IMR-90 (cell line): ENCODE measurements around the gene PAPLN. TPM values are rescaled to one million over a fixed set of nuclear protein-coding genes. Genes with fewer than 3 reads are reported as not detected.
A peak's percentile ranks its signal among the peaks of the same experiment; 100 is the strongest.

Experiments used
- ATAC-seq: fragments of 200-7000 bp; cut with Tn5 transposase; 2 replicates; pipeline ENCODE4 v1.9.1; 2020; ENCODE audit warnings: low read depth, mild to moderate bottlenecking, moderate library complexity
- Bru-seq: library from RNA; stranded (reverse); fragments of 400-500 nt; gene quantifications from one replicate; lab custom pipeline; 2021; lab: Mats Ljungman, UMichigan
- BruChase-seq, 2 experiments: library from RNA; stranded (reverse); fragments of 400-500 nt; gene quantifications; one replicate each; lab custom pipeline; 2021; lab: Mats Ljungman, UMichigan
- BruUV-seq: library from RNA; stranded (reverse); fragments of 400-500 nt; replicated peaks from 2 replicates; lab custom pipeline; 2021; lab: Mats Ljungman, UMichigan
- CTCF ChIA-PET: fragments of 300-600 bp; formaldehyde crosslinking; extraction: SDS; loops from one replicate; lab custom pipeline; 2021; ENCODE audit warnings: antibody characterized with exemption; lab: Yijun Ruan, JAX
- POLR2A ChIA-PET: fragments of 300-600 bp; sonication (Branson Sonifier 250); formaldehyde crosslinking; loops from one replicate; lab custom pipeline; 2022; ENCODE audit warnings: antibody characterized with exemption; ENCODE audit not compliant: unreplicated experiment; lab: Charles Lee
- DNase-seq: peaks from one replicate; pipeline ENCODE4 v3.0.0; 2013
- H2AFZ ChIP-seq: replicated peaks from 2 replicates; pipeline ENCODE3; 2013; ENCODE audit warnings: low read length, mild to moderate bottlenecking; ENCODE audit not compliant: poor library complexity
- H2AK5ac ChIP-seq: 2 replicates; pipeline ENCODE4 v1.6.1; 2013; ENCODE audit warnings: low read depth, low read length, inconsistent platforms
- H2AK9ac ChIP-seq: replicated peaks from 2 replicates; pipeline ENCODE3; 2013; ENCODE audit warnings: mild to moderate bottlenecking, low read depth, low read length, moderate library complexity; ENCODE audit not compliant: poor library complexity
- H2BK120ac ChIP-seq: 2 replicates; pipeline ENCODE4 v1.6.1; 2013; ENCODE audit warnings: low read depth, low read length, inconsistent platforms
- H2BK15ac ChIP-seq: 3 replicates; pipeline ENCODE4 v1.6.1; 2013; ENCODE audit warnings: low read depth, low read length, inconsistent platforms
- H2BK20ac ChIP-seq: 2 replicates; pipeline ENCODE4 v1.6.1; 2013; ENCODE audit warnings: low read depth, mild to moderate bottlenecking, inconsistent platforms, low read length, moderate library complexity
- H2BK5ac ChIP-seq: 2 replicates; pipeline ENCODE4 v1.6.1; 2013; ENCODE audit warnings: mild to moderate bottlenecking, low read depth, low read length, inconsistent platforms; ENCODE audit not compliant: poor library complexity, severe bottlenecking
- H3K14ac ChIP-seq: replicated peaks from 2 replicates; pipeline ENCODE4 v1.6.1; 2013; ENCODE audit warnings: low read depth, low read length, inconsistent platforms
- H3K18ac ChIP-seq: 2 replicates; pipeline ENCODE4 v1.6.1; 2013; ENCODE audit warnings: low read depth, low read length, control low read depth
- H3K23ac ChIP-seq: 2 replicates; pipeline ENCODE4 v1.6.1; 2013; ENCODE audit warnings: low read depth, low read length, inconsistent platforms
- H3K27ac ChIP-seq: 2 replicates; pipeline ENCODE4 v1.5.1; 2013; ENCODE audit warnings: mild to moderate bottlenecking, control low read depth, low read length; ENCODE audit not compliant: insufficient read depth
- H3K27me3 ChIP-seq: 2 replicates; pipeline ENCODE4 v1.6.1; 2013; ENCODE audit warnings: low read length; ENCODE audit not compliant: control insufficient read depth, insufficient read depth
- H3K36me3 ChIP-seq: 2 replicates; pipeline ENCODE4 v1.6.1; 2013; ENCODE audit warnings: low read length, mixed read lengths; ENCODE audit not compliant: control insufficient read depth, insufficient read depth
- H3K4ac ChIP-seq: 2 replicates; pipeline ENCODE4 v1.6.1; 2013; ENCODE audit warnings: low read depth, low read length, inconsistent platforms
- H3K4me1 ChIP-seq: 2 replicates; pipeline ENCODE4 v1.6.1; 2013; ENCODE audit warnings: low read length, mixed read lengths; ENCODE audit not compliant: control insufficient read depth, insufficient read depth
- H3K4me2 ChIP-seq: 2 replicates; pipeline ENCODE4 v1.6.1; 2013; ENCODE audit warnings: low read depth, mild to moderate bottlenecking, control low read depth, low read length, moderate library complexity
- H3K4me3 ChIP-seq: 2 replicates; pipeline ENCODE4 v1.5.1; 2013; ENCODE audit warnings: low read depth, mild to moderate bottlenecking, control low read depth, low read length, moderate library complexity; ENCODE audit not compliant: insufficient read depth
- H3K56ac ChIP-seq: 2 replicates; pipeline ENCODE4 v1.6.1; 2013; ENCODE audit warnings: low read length, inconsistent platforms; ENCODE audit not compliant: insufficient read depth; ENCODE audit errors: extremely low read depth
- H3K79me1 ChIP-seq, 2 experiments: 2 replicates each; pipeline ENCODE4 v1.6.1; 2013; ENCODE audit warnings: low read length in 2 of 2, inconsistent platforms in 1 of 2, low read depth in 1 of 2
- H3K9ac ChIP-seq: 2 replicates; pipeline ENCODE4 v1.6.1; 2013; ENCODE audit warnings: low read depth, low read length, control low read depth
- H3K9me1 ChIP-seq: 2 replicates; pipeline ENCODE4 v1.6.1; 2013; ENCODE audit warnings: low read length, inconsistent platforms; ENCODE audit not compliant: insufficient read depth
- H3K9me3 ChIP-seq: 2 replicates; pipeline ENCODE4 v1.6.1; 2013; ENCODE audit warnings: low read length; ENCODE audit not compliant: control insufficient read depth, insufficient read depth
- H4K20me1 ChIP-seq: 2 replicates; pipeline ENCODE4 v1.6.1; 2013; ENCODE audit warnings: low read length, inconsistent platforms; ENCODE audit not compliant: insufficient read depth
- H4K5ac ChIP-seq: 2 replicates; pipeline ENCODE4 v1.6.1; 2013; ENCODE audit warnings: mild to moderate bottlenecking, low read depth, low read length, control low read depth
- H4K8ac ChIP-seq, 2 experiments: 2 replicates each; pipeline ENCODE4 v1.6.1; 2013; ENCODE audit warnings: low read depth in 2 of 2, low read length in 2 of 2, control low read depth in 1 of 2, inconsistent platforms in 1 of 2
- H4K91ac ChIP-seq: 2 replicates; pipeline ENCODE4 v1.6.1; 2013; ENCODE audit warnings: low read depth, low read length, inconsistent platforms; ENCODE audit not compliant: insufficient read depth
- BHLHE40 ChIP-seq: fragments of 150-350 bp; IDR thresholded peaks from 2 replicates; pipeline ENCODE4 v1.6.1; 2016; ENCODE audit warnings: mild to moderate bottlenecking, low read depth, low read length
- CEBPB ChIP-seq: IDR thresholded peaks from 2 replicates; pipeline ENCODE4 v1.6.1; 2012; ENCODE audit warnings: low read depth, low read length, improper control_type of control experiment
- CTCF ChIP-seq: conservative IDR thresholded peaks from 2 replicates; pipeline ENCODE4 v1.5.1; 2012; ENCODE audit warnings: mild to moderate bottlenecking, low read depth, low read length, improper control_type of control experiment
- FOS ChIP-seq: fragments of 150-350 bp; IDR thresholded peaks from 2 replicates; pipeline ENCODE4 v1.6.1; 2016; ENCODE audit warnings: low read depth, low read length
- MAZ ChIP-seq: IDR thresholded peaks from 2 replicates; pipeline ENCODE4 v1.6.1; 2012; ENCODE audit warnings: low read depth, mild to moderate bottlenecking, low read length, improper control_type of control experiment, moderate library complexity, borderline replicate concordance
- MXI1 ChIP-seq: IDR thresholded peaks from 2 replicates; pipeline ENCODE4 v1.6.1; 2012; ENCODE audit warnings: low read depth, mild to moderate bottlenecking, low read length, moderate library complexity, borderline replicate concordance
- NFE2L2 ChIP-seq: fragments of 150-350 bp; IDR thresholded peaks from 2 replicates; pipeline ENCODE4 v1.6.1; 2016; ENCODE audit warnings: low read depth, mild to moderate bottlenecking, low read length
- POLR2A ChIP-seq: IDR thresholded peaks from 2 replicates; pipeline ENCODE4 v1.6.1; 2012; ENCODE audit warnings: mild to moderate bottlenecking, low read depth, low read length
- RAD21 ChIP-seq: IDR thresholded peaks from 2 replicates; pipeline ENCODE4 v1.6.1; 2012; ENCODE audit warnings: low read length, improper control_type of control experiment
- RCOR1 ChIP-seq: IDR thresholded peaks from 2 replicates; pipeline ENCODE4 v1.6.1; 2012; ENCODE audit warnings: mild to moderate bottlenecking, low read length, improper control_type of control experiment; ENCODE audit not compliant: insufficient replicate concordance
- RFX5 ChIP-seq: IDR thresholded peaks from 2 replicates; pipeline ENCODE4 v1.8.0; 2012; ENCODE audit warnings: low read depth, mild to moderate bottlenecking, low read length, moderate library complexity
- SMC3 ChIP-seq: fragments of 150-350 bp; IDR thresholded peaks from 2 replicates; pipeline ENCODE4 v1.6.1; 2016; ENCODE audit warnings: low read depth, mild to moderate bottlenecking, antibody characterized with exemption, low read length, moderate library complexity
- USF2 ChIP-seq: fragments of 150-350 bp; IDR thresholded peaks from 2 replicates; pipeline ENCODE4 v1.6.1; 2017; ENCODE audit warnings: mild to moderate bottlenecking, antibody characterized with exemption, low read length, low read depth
- WGBS, 2 experiments: methylation state at CpG; one replicate each; pipeline versions ENCODE4 v1.1.5 to v1.1.7; 2013; ENCODE audit warnings: missing lambda C conversion rate in 2 of 2; ENCODE audit not compliant: insufficient read length in 1 of 2; ENCODE audit errors: extremely low coverage in 2 of 2; 5-methylcytosine and 5-hydroxymethylcytosine counted together
- dilution Hi-C: fragments of 300-500 bp; cut with HindIII; formaldehyde crosslinking; loops from one replicate; pipeline ENCODE4 v1.14.3; 2018; ENCODE audit warnings: low sequenced_read_pairs; ENCODE audit not compliant: unreplicated experiment
- in situ Hi-C: fragments of 300-500 bp; cut with MboI; formaldehyde crosslinking; loops from 3 replicates; pipeline ENCODE4 v1.14.3; 2019; ENCODE audit warnings: low sequenced_read_pairs, inconsistent platforms, mixed read lengths
- intact Hi-C: fragments of 100-400 bp; cut with micrococcal nuclease; formaldehyde crosslinking; loops from 2 replicates; pipeline ENCODE4 v1.10.0; 2022
- long read RNA-seq: library from polyadenylated mRNA; unstranded; transcript quantifications from one replicate; pipeline ENCODE4 v2.0.0, GENCODE V29; 2021; ENCODE audit not compliant: unreplicated experiment
- polyA plus RNA-seq, 3 experiments: library from polyadenylated mRNA; depleted of rRNA; stranded (reverse); fragments of >200 nt; gene quantifications; 2 replicates each; pipeline ENCODE4 v1.2.3, GENCODE V29; 2012; ENCODE audit warnings: low replicate concordance in 1 of 3
- total RNA-seq: library from RNA; depleted of rRNA; stranded (reverse); fragments of >200 nt; gene quantifications from 2 replicates; pipeline ENCODE4 v1.2.3, GENCODE V29; 2012; rRNA removed

The PAPLN gene
- total RNA-seq (0.28 and 0.36 TPM in 2 replicates), polyA plus RNA-seq (2012; rRNA removed) (0.83 and 1.2 TPM in 2 replicates), Bru-seq, nascent RNA (percentile 38 among the genes with signal in this experiment), BruChase-seq, experiment 1, labeled RNA remaining after a 6-hour chase (percentile 40 among the genes with signal in this experiment), BruChase-seq, experiment 2, labeled RNA remaining after a 2-hour chase (percentile 40 among the genes with signal in this experiment)
- 0.34 and 0.79 TPM in 2 replicates for polyA plus RNA-seq (2012; cell fraction: cytosol; rRNA removed)
- polyA plus RNA-seq (2012; cell fraction: nucleus; rRNA removed; ENCODE audit: low replicate concordance), result 10.9 and 11.7 TPM in 2 replicates
- long read RNA-seq, partial matches to known transcripts, result 0 of 2 reads
- long read RNA-seq, other reads (novel, unspliced or antisense), result 2 of 2 reads

- in situ Hi-C loops (no loop called here), dilution Hi-C loops (no loop called here)
- TF ChIP-seq SMC3 (no peak), CTCF (no peak), NFE2L2 (no peak), RFX5 (no peak), USF2 (no peak), MAZ (no peak), POLR2A (no peak), BHLHE40 (no peak), CEBPB (no peak), FOS (no peak), RAD21 (no peak), RCOR1 (no peak), MXI1 (no peak)
Observed at GRCh38 chr14:73237219-73237785, at the start of gene PAPLN. Gene PAPLN (plus strand): TSS chr14:73237506. CDS start chr14:73239779, 2,273 bp downstream.

More at GRCh38 chr14:73237219-73237785, at the start of gene PAPLN:
- no peak within 1 kb of the TSS for H3K56ac ChIP-seq
- peak within 1 kb of the TSS; percentile 16; the same call in 1 of the 2 replicates for H2BK120ac ChIP-seq
- H2AK9ac ChIP-seq, result no peak within 1 kb of the TSS
- H3K23ac ChIP-seq, result peak within 1 kb of the TSS; percentile 18; the same call in 1 of the 2 replicates
- H4K5ac ChIP-seq, result no peak within 1 kb of the TSS
- 20% methylated on average over 13 of the region's 48 CpGs; no CpG with 5 or more reads in 1 of the 2 experiments for WGBS, 2 experiments
- H2AFZ ChIP-seq, result peak within 1 kb of the TSS; percentile 80
- no peak within 1 kb of the TSS for H3K14ac ChIP-seq
- no peak within 1 kb of the TSS for H2BK5ac ChIP-seq
- H3K27me3 ChIP-seq, result peaks cover 57% of the 10 kb centered on the region
- 0 out of 2 replicates have a peak within 1 kb of the TSS, but pooled peaks have one; percentile 12 for H4K91ac ChIP-seq
- no TSS peak for BruUV-seq
- H2BK15ac ChIP-seq, result no peak within 1 kb of the TSS
- no peaks in the 10 kb centered on the region for H3K9me3 ChIP-seq
- H3K9me1 ChIP-seq, result peaks cover 4% of the 10 kb centered on the region
- H3K79me1 ChIP-seq, result 0 out of 4 replicates have a peak, but pooled peaks cover 0 to 4% of the 10 kb centered on the region in 2 experiments
- H3K9ac ChIP-seq, result no peak within 1 kb of the TSS
- no peak for ATAC-seq
- no peak within 1 kb of the TSS for H4K8ac ChIP-seq
- POLR2A ChIA-PET, result no interaction called here
- peaks cover 5% of the 10 kb centered on the region; the same call in 1 of the 2 replicates for H4K20me1 ChIP-seq
- H3K4me1 ChIP-seq, result peaks cover 26% of the 10 kb centered on the region
- H2AK5ac ChIP-seq, result no peak within 1 kb of the TSS
- H3K4me3 ChIP-seq, result no peak within 1 kb of the TSS
- intact Hi-C loops, result no loop called here
- H2BK20ac ChIP-seq, result no peak within 1 kb of the TSS
- H3K27ac ChIP-seq, result no peak within 1 kb of the TSS; the same call in 1 of the 2 replicates
- CTCF ChIA-PET, result no interaction called here
- H3K4ac ChIP-seq, result no peak within 1 kb of the TSS
- no peaks in the 10 kb centered on the region for H3K36me3 ChIP-seq
- H3K4me2 ChIP-seq, result peak within 1 kb of the TSS; percentile 65
- H3K18ac ChIP-seq, result no peak within 1 kb of the TSS
- no peak for DNase-seq
